ENCODE results near the gene OR4F15.

DNA sequence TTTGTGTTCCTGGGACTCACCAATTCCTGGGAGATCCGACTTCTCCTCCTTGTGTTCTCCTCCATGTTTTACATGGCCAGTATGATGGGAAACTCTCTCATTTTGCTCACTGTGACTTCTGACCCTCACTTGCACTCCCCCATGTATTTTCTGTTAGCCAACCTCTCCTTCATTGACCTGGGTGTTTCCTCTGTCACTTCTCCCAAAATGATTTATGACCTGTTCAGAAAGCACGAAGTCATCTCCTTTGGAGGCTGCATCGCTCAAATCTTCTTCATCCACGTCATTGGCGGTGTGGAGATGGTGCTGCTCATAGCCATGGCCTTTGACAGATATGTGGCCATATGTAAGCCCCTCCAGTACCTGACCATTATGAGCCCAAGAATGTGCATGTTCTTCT, 16.8 kb downstream of the OR4F15 start:
- TF ChIP-seq, protein P1, sequence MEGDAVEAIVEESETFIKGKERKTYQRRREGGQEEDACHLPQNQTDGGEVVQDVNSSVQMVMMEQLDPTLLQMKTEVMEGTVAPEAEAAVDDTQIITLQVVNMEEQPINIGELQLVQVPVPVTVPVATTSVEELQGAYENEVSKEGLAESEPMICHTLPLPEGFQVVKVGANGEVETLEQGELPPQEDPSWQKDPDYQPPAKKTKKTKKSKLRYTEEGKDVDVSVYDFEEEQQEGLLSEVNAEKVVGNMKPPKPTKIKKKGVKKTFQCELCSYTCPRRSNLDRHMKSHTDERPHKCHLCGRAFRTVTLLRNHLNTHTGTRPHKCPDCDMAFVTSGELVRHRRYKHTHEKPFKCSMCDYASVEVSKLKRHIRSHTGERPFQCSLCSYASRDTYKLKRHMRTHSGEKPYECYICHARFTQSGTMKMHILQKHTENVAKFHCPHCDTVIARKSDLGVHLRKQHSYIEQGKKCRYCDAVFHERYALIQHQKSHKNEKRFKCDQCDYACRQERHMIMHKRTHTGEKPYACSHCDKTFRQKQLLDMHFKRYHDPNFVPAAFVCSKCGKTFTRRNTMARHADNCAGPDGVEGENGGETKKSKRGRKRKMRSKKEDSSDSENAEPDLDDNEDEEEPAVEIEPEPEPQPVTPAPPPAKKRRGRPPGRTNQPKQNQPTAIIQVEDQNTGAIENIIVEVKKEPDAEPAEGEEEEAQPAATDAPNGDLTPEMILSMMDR (IDR thresholded peaks at IDR 0.05; ENCODE audit: low read length), result no peak
- TF ChIP-seq EZH2 (IDR thresholded peaks at IDR 0.05; ENCODE audit: borderline replicate concordance, low read length), result no peak
